Activated CD8-positive, alpha-beta memory T cell treated with anti-CD3 and anti-CD28 coated beads, Interleukin-2, amount 50 U/mL, for 48 hours (primary cell): ENCODE results near the gene FKBP14.
"Not testable (repeated sequence)": the region's sequence is repeated elsewhere in the genome, so short reads cannot be mapped to it uniquely, and the experiment has no call there.

Experiments
- DNase-seq: peaks from one replicate; pipeline ENCODE4 v3.0.0-alpha.2; 2020

The FKBP14 gene

GRCh38 chr7:29989257-29989995, 37.1 kb downstream of the FKBP14 start, which contains the start of gene SCRN1:
Gene SCRN1 (minus strand): TSS chr7:29989801. CDS start chr7:29969067, 20,734 bp downstream.
- DNase-seq = peak; percentile 64

- DNase-seq = peak; percentile 63
Measured at GRCh38 chr7:29988424-29989256, 37.9 kb downstream of the FKBP14 start.

DNA sequence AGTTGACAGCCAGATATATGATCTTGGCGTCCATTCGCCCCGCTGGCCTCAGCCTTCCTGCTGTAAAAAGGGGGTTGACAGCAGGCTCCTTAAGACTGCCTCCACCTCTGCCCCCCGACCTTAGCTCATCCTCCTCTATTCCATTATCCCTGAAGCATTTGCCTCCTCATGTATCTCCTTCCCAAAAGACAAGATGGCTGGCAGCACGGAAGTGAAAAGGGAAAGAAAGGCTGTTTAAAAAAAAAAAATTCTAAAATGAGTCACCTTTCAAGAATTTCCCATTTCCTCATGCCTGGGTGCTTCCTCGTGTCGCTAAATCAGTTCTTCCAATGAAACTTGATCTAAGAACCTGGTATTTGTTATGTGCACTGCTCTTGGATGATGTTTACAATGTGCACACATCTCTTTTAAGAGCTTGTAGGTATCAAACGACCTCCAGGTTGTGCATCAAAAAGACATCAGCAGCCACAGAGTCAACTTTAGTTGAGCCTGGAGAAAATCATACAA, 38.6 kb downstream of the FKBP14 start:
- DNase-seq = no peak

DNA sequence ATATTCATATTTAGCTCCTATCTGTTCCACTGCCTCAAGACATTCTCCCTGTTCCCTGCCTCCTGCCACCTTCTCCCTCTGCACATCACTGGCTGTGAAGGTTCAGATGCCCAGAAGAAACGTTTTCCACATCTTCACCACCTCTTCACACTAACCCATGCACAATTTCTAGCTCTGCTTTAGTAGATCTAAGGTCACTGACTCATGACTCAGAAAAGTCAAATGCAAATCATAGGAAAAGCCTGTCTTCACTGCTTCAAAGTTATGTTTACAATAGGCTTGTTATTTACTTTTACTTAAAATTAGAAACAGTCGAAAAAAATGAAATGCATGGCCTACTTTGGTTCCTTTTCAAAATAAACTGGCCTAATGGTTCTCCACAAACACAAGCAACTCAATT, 39.4 kb downstream of the FKBP14 start:
- DNase-seq = no peak

- DNase-seq = no peak
Measured at GRCh38 chr7:29980151-29980550, 46.4 kb downstream of the FKBP14 start.

DNA sequence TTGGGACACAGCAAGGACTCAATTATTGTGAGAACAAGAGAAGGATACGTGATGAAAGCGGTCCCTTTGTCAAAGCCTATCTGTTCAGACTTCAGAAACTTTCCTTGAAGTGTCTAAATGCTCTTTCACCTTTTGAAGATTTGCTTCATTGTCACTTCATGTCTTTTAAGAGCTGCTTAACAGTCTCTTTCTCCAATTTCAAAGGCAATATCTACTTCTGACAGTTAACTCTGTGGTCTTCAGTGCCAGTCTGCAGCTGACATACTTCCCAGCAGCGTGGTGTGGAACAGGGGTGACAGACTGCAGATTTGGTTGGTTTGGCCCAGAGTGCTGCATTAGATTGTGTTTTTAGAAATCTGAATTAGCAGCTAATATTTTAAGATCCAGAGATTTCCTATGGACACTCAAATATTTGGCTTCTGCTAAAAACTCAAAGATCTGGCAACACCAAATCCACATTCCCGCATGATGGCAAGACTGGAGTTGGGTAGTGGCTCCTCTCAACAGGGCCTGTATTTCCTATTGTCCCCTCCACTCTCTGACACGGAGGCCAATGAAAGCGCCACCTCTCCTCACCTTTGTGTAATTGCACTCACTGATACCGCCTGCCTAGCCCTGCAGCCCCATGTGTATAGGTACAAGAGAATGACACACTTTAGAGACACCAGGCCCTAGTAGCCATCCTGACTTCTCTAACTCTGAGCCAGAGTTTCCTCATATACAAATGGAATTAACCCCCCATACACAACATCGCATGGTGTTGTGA, 48.4 kb downstream of the FKBP14 start:
- no peak for DNase-seq

GRCh38 chr7:29976673-29977415, 49.7 kb downstream of the FKBP14 start:
- DNase-seq = no peak

GRCh38 chr7:29976266-29976665, 50.2 kb downstream of the FKBP14 start:
- no peak for DNase-seq

- no peak for DNase-seq
Measured at GRCh38 chr7:29975561-29975960, 50.9 kb downstream of the FKBP14 start.

- no peak for DNase-seq
Measured at GRCh38 chr7:29974286-29974685, 52.2 kb downstream of the FKBP14 start.

GRCh38 chr7:29972315-29972669, 54.2 kb downstream of the FKBP14 start:
- DNase-seq = no peak

GRCh38 chr7:29971566-29972314, 54.8 kb downstream of the FKBP14 start:
- no peak for DNase-seq

DNA sequence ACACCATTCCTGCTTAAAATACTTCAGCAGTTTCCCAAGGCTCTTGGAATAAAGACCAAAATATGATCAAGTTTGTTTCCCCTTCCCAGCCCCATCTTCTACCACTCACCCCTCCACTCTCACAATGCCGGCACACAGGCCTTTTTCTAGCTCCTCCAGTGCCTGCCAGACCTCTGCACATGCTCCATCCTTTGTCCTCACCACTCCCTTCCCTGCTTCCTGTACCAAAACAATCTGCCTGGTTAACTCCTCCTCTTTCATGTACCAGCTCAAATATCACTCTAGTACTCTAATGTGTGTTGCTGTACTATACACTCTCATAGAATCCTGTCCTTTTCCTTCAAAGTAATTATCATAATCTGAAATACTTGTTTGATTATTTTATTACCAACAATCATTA, 56.3 kb downstream of the FKBP14 start:
- no peak for DNase-seq

DNA sequence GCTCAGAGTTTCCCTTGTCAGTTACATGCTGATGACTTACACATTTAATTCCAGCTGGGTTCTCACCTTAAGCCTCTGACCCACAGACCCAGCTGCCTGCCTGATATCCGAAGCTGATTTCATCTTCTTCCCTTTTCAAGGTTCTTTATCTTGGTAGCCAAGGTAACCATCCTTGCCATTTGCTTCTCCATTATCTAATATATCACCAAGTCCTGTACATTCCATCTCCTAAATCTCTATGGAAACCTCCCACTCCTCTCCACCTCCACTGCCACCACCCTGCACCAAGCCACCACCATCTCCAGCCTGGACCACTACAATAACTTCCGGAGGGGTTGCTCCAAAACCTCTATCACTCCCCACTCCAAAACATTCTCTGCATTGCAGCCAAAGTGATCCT, 56.8 kb downstream of the FKBP14 start:
- no peak for DNase-seq

- DNase-seq = no peak
Measured at GRCh38 chr7:29968683-29969395, 57.7 kb downstream of the FKBP14 start.

DNA sequence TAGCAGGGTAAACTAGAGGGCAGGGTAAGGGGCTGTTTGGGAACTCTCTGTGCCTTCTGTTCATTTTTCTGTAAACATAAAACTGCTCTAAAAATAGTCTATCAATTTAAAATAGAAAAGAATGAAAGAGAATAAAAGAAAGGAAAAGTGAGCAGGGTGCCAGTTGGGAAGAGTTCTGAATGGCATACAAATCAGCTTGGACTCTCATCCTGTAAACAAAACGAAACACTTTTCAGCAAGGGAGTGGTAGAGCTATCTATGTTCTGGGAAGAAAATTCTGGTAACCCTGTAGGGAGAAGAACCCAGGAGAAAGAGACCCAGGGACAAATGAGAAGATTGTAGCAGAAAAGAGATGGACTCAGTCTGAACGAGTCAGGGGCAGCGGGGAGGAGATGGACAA, 61.5 kb downstream of the FKBP14 start:
- DNase-seq = no peak

DNA sequence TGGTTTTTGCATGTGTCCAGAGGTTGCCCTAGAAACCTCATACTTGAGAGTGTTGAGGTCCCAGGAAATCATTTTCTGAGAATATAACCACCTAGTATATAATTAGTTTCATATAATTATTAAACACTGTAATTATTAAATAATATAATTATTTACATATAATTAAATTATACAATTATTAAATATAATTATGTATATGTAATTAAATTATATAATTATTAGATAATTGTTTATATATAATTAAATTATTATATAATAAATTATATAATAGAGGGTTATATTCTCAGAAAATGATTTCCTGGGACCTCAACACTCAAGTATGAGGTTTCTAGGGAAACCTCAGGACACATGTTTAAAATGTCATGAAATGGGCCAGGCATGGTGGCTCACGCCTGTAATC, 64.5 kb downstream of the FKBP14 start:
- DNase-seq = no peak

DNA sequence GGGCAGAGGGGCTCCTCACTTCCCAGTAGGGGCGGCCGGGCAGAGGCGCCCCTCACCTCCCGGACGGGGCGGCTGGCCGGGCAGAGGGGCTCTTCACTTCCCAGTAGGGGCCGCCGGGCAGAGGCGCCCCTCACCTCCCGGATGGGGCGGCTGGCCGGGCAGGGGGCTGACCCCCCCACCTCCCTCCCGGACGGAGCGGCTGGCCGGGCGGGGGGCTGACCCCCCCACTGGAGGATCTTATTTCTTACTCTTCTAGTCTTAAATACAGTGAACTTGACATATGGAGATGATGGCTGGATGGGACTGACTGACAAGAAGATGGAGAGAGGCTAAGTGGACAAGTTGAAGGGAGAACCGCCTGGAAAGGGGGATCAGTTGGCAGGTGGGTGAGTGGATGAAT, 64.9 kb downstream of the FKBP14 start:
- DNase-seq = not testable (repeated sequence)
